Endothelial cell of umbilical vein (primary cell): ENCODE data around the gene ZNF326. TPM values are rescaled to one million over a fixed set of nuclear protein-coding genes. Genes with fewer than 3 reads are reported as not detected.

ENCODE experiments used
- BruUV-seq: library from RNA; stranded (reverse); fragments of 400-500 nt; replicated peaks from 2 replicates; lab custom pipeline; 2021; lab: Mats Ljungman, UMichigan
- CTCF ChIA-PET: fragments of 300-600, 350-600 bp; sonication (Branson Sonifier 250); formaldehyde crosslinking; loops from one replicate; lab custom pipeline; 2021; ENCODE audit warnings: antibody characterized with exemption, inconsistent platforms; lab: Charles Lee
- POLR2A ChIA-PET: fragments of 300-600, 350-600 bp; sonication (Branson Sonifier 250); formaldehyde crosslinking; loops from one replicate; lab custom pipeline; 2021; ENCODE audit warnings: antibody characterized with exemption, inconsistent platforms; lab: Charles Lee
- DNase-seq: peaks from one replicate; pipeline ENCODE4 v3.0.0-alpha.2; 2011; ENCODE audit warnings: low read depth, low spot score
- FAIRE-seq: peaks from 2 replicates; lab custom pipeline; 2011; peaks lifted over from hg19 to GRCh38; lab: Jason Lieb, UNC
- H2AFZ ChIP-seq: 2 replicates; pipeline ENCODE4 v1.6.0; 2012; ENCODE audit warnings: low read depth, low read length, control low read depth, inconsistent platforms
- H3K27ac ChIP-seq: 2 replicates; pipeline ENCODE4 v1.5.1; 2011; ENCODE audit warnings: low read depth, mild to moderate bottlenecking, control low read depth, low read length, moderate library complexity; ENCODE audit not compliant: insufficient read depth
- H3K27me3 ChIP-seq, 2 experiments: 2 replicates each; pipeline versions ENCODE4 v1.6.0 to v1.6.1; 2011; ENCODE audit warnings: low read length in 2 of 2, mixed read lengths in 1 of 2; ENCODE audit not compliant: control insufficient read depth in 2 of 2, insufficient read depth in 2 of 2
- H3K36me3 ChIP-seq, 2 experiments: 2 replicates in 1 of 2; 3 replicates in 1 of 2; pipeline ENCODE4 v1.5.1; 2011; ENCODE audit warnings: low read length in 2 of 2, mild to moderate bottlenecking in 1 of 2, moderate library complexity in 1 of 2; ENCODE audit not compliant: control insufficient read depth in 2 of 2, insufficient read depth in 2 of 2; ENCODE audit errors: extremely low read depth in 1 of 2
- H3K4me1 ChIP-seq: 3 replicates; pipeline ENCODE4 v1.5.1; 2011; ENCODE audit warnings: mild to moderate bottlenecking, low read length; ENCODE audit not compliant: control insufficient read depth, insufficient read depth; ENCODE audit errors: extremely low read depth
- H3K4me2 ChIP-seq: 2 replicates; pipeline ENCODE4 v1.6.1; 2011; ENCODE audit warnings: low read length, control low read depth, mixed read lengths; ENCODE audit not compliant: insufficient read depth
- H3K4me3 ChIP-seq, 3 experiments: fragments of 200-600 bp in 1 of 3; sonication (generic), shearing (Covaris generic) in 1 of 3; replicated peaks in 1 of 3; 2 replicates each; pipeline ENCODE4 v1.5.1; 2011 to 2016; ENCODE audit warnings: control low read depth in 3 of 3, low read length in 3 of 3, mild to moderate bottlenecking in 2 of 3, inconsistent platforms in 1 of 3, low read depth in 1 of 3, moderate library complexity in 1 of 3; ENCODE audit not compliant: insufficient read depth in 1 of 3
- H3K79me2 ChIP-seq: 2 replicates; pipeline ENCODE4 v1.6.0; 2012; ENCODE audit warnings: low read length, inconsistent platforms; ENCODE audit not compliant: control insufficient read depth, insufficient read depth
- H3K9ac ChIP-seq: replicated peaks from 2 replicates; pipeline ENCODE3; 2011; ENCODE audit warnings: low read length, control low read depth; ENCODE audit not compliant: insufficient read depth; ENCODE audit errors: extremely low read depth
- H3K9me1 ChIP-seq: replicated peaks from 3 replicates; pipeline ENCODE4 v1.6.0; 2011; ENCODE audit warnings: mild to moderate bottlenecking, low read length; ENCODE audit not compliant: control insufficient read depth, insufficient read depth; ENCODE audit errors: extremely low read depth
- H3K9me3 ChIP-seq: replicated peaks from 2 replicates; pipeline ENCODE4 v1.5.1; 2012; ENCODE audit warnings: low read length, inconsistent platforms; ENCODE audit not compliant: control insufficient read depth, insufficient read depth
- H4K20me1 ChIP-seq: replicated peaks from 2 replicates; pipeline ENCODE3; 2011; ENCODE audit warnings: mild to moderate bottlenecking, low read length; ENCODE audit not compliant: control insufficient read depth, insufficient read depth; ENCODE audit errors: extremely low read depth
- EZH2 ChIP-seq: IDR thresholded peaks from 2 replicates; pipeline ENCODE4 v1.6.1; 2012; ENCODE audit warnings: borderline replicate concordance, low read depth, mild to moderate bottlenecking, moderate library complexity, low read length, inconsistent platforms; ENCODE audit not compliant: severe bottlenecking
- FOS ChIP-seq: IDR thresholded peaks from 2 replicates; pipeline ENCODE4 v1.6.1; 2011; ENCODE audit warnings: mild to moderate bottlenecking, low read length, moderate library complexity, borderline replicate concordance; ENCODE audit not compliant: insufficient read depth
- GATA2 ChIP-seq: IDR thresholded peaks from 2 replicates; pipeline ENCODE4 v1.7.0; 2011; ENCODE audit warnings: low read depth, mild to moderate bottlenecking, moderate library complexity, mixed read lengths, low read length; ENCODE audit not compliant: insufficient read length, insufficient read depth
- JUN ChIP-seq: IDR thresholded peaks from 2 replicates; pipeline ENCODE4 v1.6.1; 2011; ENCODE audit warnings: borderline replicate concordance, low read depth; ENCODE audit not compliant: insufficient read length, insufficient read depth
- MYC ChIP-seq: IDR thresholded peaks from one replicate; pipeline ENCODE4 v1.6.1; 2011; ENCODE audit warnings: mild to moderate bottlenecking, low read depth, low read length
- POLR2A ChIP-seq: IDR thresholded peaks from 2 replicates; pipeline ENCODE4 v1.6.1; 2012; ENCODE audit warnings: low read depth, mild to moderate bottlenecking, control low read depth, low read length
- POLR2AphosphoS5 ChIP-seq: IDR thresholded peaks from 2 replicates; pipeline ENCODE4 v1.6.1; 2012; ENCODE audit warnings: low read depth, mild to moderate bottlenecking, control low read depth, low read length, moderate library complexity; ENCODE audit not compliant: insufficient read depth
- dilution Hi-C: fragments of 300-500 bp; cut with MboI; formaldehyde crosslinking; loops from one replicate; pipeline ENCODE4 v1.15.0; 2019; ENCODE audit warnings: low sequenced_read_pairs; ENCODE audit not compliant: extremely low pct_ligation_motif_present
- intact Hi-C: fragments of 100-400 bp; cut with micrococcal nuclease; formaldehyde crosslinking; loops from one replicate; pipeline ENCODE4 v1.10.0; 2022
- polyA plus RNA-seq, 4 experiments: library from polyadenylated mRNA; depleted of rRNA in 3 of 4; stranded (reverse) in 3 of 4; unstranded in 1 of 4; fragments of >200 nt; gene quantifications; 2 replicates each; pipeline versions ENCODE4 v1.2.1 to v1.2.3, GENCODE V29; 2011 to 2012; ENCODE audit warnings: missing spikeins in 1 of 4
- total RNA-seq: library from RNA; stranded (reverse); gene quantifications from 2 replicates; pipeline ENCODE4 v1.2.3, GENCODE V29; 2021
- TF ChIP-seq, protein P1 (sequence below): IDR thresholded peaks from 2 replicates; pipeline ENCODE4 v1.6.1; 2011; ENCODE audit not compliant: insufficient read depth, insufficient read length
- TF ChIP-seq, protein P2 (sequence below), 2 donors: IDR thresholded peaks; 1 replicate in 1 of 2; 2 replicates in 1 of 2; pipeline ENCODE4 v1.5.1; 2011; ENCODE audit warnings: low read length in 2 of 2, mild to moderate bottlenecking in 2 of 2, moderate library complexity in 2 of 2, control low read depth in 1 of 2, inconsistent platforms in 1 of 2, low read depth in 1 of 2; ENCODE audit not compliant: insufficient read depth in 1 of 2; ENCODE audit errors: extremely low read depth in 1 of 2

ZNF326 gene
- total and polyA plus RNA-seq, 2 donors (not counting 3 experiments of a cell fraction or from before 2014, with no cell fraction given): 13.1 to 29.9 TPM

GRCh38 chr1:89995598-89996449, 914 bp downstream of the ZNF326 start:
- H3K9ac ChIP-seq: peak overlapping the region; percentile 100
- H3K4me3 ChIP-seq: peak overlapping the region; percentile 89 to 99 (median 98)
- TF ChIP-seq EZH2: no peak
- no peak for TF ChIP-seq POLR2A
- no peak for TF ChIP-seq JUN
- no peak for TF ChIP-seq POLR2AphosphoS5
- TF ChIP-seq, protein P1, sequence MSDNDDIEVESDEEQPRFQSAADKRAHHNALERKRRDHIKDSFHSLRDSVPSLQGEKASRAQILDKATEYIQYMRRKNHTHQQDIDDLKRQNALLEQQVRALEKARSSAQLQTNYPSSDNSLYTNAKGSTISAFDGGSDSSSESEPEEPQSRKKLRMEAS: no peak
- TF ChIP-seq, protein P2, sequence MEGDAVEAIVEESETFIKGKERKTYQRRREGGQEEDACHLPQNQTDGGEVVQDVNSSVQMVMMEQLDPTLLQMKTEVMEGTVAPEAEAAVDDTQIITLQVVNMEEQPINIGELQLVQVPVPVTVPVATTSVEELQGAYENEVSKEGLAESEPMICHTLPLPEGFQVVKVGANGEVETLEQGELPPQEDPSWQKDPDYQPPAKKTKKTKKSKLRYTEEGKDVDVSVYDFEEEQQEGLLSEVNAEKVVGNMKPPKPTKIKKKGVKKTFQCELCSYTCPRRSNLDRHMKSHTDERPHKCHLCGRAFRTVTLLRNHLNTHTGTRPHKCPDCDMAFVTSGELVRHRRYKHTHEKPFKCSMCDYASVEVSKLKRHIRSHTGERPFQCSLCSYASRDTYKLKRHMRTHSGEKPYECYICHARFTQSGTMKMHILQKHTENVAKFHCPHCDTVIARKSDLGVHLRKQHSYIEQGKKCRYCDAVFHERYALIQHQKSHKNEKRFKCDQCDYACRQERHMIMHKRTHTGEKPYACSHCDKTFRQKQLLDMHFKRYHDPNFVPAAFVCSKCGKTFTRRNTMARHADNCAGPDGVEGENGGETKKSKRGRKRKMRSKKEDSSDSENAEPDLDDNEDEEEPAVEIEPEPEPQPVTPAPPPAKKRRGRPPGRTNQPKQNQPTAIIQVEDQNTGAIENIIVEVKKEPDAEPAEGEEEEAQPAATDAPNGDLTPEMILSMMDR (IDR thresholded peaks at IDR 0.05; ENCODE audit: extremely low read depth in 1 of 2, insufficient read depth in 1 of 2, low read depth in 1 of 2, low read length in 2 of 2): no peak
- TF ChIP-seq MYC: no peak
- no peak for TF ChIP-seq FOS
- no peak for TF ChIP-seq GATA2
- peak overlapping the region; percentile 94 for H3K27ac ChIP-seq
- peaks cover 19% of the 10 kb centered on the region for H3K4me1 ChIP-seq
- dilution Hi-C loops (no loop called here), intact Hi-C loops (loop anchor here (2.0 kb wide), 4 partner anchors 153 to 361 kb away; partner anchors contain the start of gene LRRC8D)
- BruUV-seq: TSS peak; percentile 43
- ChIA-PET POLR2A (interaction anchor here (1.0 kb wide), 1 partner anchor 233 kb away, joined by 3 read pairs; no protein-coding TSS in a partner anchor), CTCF (interaction anchor here (0.6 to 0.9 kb wide), 2 partner anchors 18 to 152 kb away, joined by 3 to 4 read pairs; no protein-coding TSS in a partner anchor)
- H2AFZ ChIP-seq: peak overlapping the region; percentile 94
- H3K9me3 ChIP-seq: no peaks in the 10 kb centered on the region
- no peaks in the 10 kb centered on the region for H3K27me3 ChIP-seq
- peak; percentile 71 for DNase-seq
- FAIRE-seq: no peak
- peaks cover 2% of the 10 kb centered on the region for H3K9me1 ChIP-seq
- H3K79me2 ChIP-seq: peaks cover 58% of the 10 kb centered on the region
- H3K4me2 ChIP-seq: peak overlapping the region; percentile 100
- H4K20me1 ChIP-seq: no peaks in the 10 kb centered on the region
- H3K36me3 ChIP-seq: no peaks in the 10 kb centered on the region
